HG03378 (cell line): ENCODE data around the gene CIB4.

Experiments
- ATAC-seq: cut with Tn5 transposase; IDR thresholded peaks from one replicate; pipeline ENCODE4 v1.9.1; 2021; ENCODE audit warnings: mild to moderate bottlenecking, moderate library complexity; ENCODE audit not compliant: unreplicated experiment

CIB4 gene

DNA sequence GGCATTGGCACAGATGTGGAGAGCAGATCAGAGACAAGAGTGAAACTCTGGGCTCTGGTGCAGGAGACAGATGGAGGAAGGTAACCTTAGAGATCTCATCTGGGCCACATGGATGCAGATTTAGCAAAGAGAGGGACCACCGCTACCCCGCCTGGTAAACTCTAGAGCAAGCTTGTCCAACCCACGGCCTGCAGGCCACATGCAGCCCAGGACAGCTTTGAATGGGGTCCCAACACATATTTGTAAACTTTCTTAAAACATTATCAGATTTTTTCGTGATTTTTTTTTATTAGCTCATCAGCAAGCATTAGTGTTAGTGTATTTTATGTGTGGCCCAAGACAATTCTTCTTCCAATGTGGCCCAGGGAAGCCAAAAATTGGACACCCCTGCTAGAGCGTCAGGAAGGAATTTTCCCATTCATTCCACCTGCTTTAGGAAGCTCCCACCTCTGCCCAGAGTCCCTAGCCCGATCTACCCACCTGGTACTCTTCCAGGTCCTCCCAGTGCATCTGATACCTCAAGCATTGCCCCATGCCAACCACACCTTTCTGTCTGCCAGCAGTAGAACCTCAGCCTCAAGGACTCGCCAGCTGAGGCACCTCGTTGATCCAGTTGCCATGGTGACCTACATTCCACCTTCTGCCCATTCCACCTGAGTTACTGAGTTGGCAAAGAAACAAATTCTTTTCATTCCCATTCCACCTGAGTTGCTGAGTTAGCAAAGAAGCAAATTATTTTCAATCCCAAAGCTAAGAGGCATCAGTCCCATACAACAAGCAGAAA lies at the start of gene CIB4:
CIB4 (minus strand) TSS at position 586 of the 784 bp plus-strand sequence; CDS start at position 534, 52 bp downstream.
- no peak for ATAC-seq

DNA sequence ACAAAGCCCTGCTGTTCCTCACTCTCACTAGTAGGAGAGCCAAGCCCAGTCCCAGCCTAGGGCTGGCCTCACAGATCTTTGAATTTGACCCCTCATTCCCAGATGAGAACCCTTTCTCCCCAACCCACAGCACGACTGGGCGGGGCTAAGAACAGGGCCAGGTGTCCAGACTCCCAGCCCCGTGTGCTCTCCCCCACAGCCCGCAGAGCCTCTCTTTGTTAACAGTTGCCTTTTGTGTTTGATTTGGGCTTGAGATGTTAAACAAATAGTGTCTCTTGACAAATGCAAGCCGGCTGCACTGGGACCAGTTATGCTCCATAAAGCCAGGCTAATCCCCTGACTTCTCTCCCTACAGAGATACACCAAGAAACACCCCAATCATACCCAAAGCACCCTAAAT lies 46.6 kb upstream of the CIB4 start:
- ATAC-seq, result no peak

GRCh38 chr2:26687328-26687727 lies 46.2 kb upstream of the CIB4 start:
- no peak for ATAC-seq

GRCh38 chr2:26685989-26686839 lies 45.0 kb upstream of the CIB4 start:
- ATAC-seq, result no peak

GRCh38 chr2:26685341-26685740 lies 44.2 kb upstream of the CIB4 start:
- no peak for ATAC-seq

GRCh38 chr2:26683583-26683982 lies 42.4 kb upstream of the CIB4 start:
- no peak for ATAC-seq

DNA sequence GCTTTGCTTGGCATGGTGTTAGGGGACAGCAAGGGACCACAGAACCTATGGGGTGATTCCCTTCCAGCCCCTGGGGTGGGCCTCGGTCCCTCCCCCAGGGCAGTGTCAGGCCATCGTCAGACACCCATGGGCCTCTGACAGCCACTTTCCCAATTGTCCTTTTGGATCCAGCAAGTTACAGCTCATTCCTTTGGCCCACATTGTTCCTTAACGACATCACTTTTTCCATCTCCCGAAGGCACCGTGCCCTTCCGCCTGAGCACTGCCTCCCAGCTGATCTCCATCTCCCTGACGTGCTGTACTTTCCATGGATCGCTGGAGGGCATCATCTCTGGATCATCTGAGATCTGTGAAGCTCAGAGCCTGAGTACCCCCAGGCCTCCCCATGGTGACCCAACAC lies 41.0 kb upstream of the CIB4 start:
- no peak for ATAC-seq

GRCh38 chr2:26681656-26682055 lies 40.5 kb upstream of the CIB4 start:
- no peak for ATAC-seq

- no peak for ATAC-seq
Measured at GRCh38 chr2:26679867-26680266, 38.7 kb upstream of the CIB4 start.

GRCh38 chr2:26678035-26678434 lies 36.9 kb upstream of the CIB4 start:
- no peak for ATAC-seq

DNA sequence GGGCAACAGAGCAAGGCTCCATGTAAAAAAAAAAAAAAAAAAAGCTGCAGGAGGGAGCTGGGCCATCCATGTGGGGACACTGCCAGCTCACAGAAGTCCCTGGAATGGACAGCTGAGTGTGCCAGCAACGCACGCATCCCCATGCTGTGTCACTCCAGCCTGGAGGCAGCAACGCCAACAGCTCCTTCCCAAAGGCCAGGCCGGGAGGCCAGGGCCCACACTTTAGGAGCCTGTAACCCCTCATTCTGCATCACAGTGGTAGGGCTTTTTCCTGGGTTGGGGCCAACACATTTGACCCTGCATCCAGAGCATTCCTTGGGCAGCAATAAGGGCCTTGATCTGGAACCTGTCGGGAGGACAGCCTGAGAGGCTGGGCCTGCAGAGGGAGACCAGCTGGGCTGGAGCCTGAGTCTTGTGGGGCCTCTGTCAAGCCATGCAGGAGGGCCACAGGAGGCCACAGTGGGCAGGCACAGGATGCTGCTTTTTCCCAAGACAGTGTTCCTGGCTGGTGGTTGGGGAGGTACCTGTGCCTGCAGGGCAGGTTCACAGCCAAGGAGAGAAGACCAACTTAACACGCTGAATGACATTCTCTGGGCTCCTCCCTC lies 34.6 kb upstream of the CIB4 start:
- no peak for ATAC-seq

- ATAC-seq, result no peak
Measured at GRCh38 chr2:26674771-26675170, 33.6 kb upstream of the CIB4 start.

DNA sequence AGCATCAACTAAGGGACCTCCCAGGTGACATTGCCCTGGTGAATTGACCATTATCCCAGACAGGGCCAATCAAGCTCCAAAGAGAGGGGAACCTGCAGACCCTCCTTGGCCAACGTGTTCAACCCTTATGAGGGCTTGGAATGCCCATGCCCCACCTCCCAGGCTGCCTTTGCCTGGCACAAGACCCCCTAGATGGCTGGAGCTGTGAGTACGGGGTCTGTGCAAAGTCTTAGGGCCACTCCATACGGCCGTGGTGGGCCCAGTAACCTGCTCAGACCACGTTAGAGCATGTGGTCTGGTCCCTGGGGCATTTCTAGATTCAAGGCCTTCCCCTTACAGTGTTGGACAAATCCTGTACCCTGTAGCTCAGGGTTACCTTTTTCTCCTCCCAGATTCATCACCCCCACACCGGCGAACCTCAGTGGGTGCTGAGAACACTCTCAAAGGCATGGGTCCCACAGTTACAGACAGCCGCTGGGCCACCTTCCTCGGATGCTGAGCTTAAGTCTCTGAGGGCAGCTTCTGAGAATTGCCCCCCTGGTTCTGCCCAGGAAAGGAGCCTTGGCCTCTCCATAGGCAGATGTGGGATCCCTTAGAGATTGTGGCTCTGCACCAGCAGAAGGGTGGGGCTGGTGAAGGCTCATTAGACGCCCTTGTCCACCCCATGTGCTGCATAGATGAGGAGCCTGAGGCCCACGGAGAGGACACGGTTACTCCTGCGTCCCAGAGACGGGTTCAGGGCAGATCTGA lies 33.0 kb upstream of the CIB4 start:
- ATAC-seq, result no peak

DNA sequence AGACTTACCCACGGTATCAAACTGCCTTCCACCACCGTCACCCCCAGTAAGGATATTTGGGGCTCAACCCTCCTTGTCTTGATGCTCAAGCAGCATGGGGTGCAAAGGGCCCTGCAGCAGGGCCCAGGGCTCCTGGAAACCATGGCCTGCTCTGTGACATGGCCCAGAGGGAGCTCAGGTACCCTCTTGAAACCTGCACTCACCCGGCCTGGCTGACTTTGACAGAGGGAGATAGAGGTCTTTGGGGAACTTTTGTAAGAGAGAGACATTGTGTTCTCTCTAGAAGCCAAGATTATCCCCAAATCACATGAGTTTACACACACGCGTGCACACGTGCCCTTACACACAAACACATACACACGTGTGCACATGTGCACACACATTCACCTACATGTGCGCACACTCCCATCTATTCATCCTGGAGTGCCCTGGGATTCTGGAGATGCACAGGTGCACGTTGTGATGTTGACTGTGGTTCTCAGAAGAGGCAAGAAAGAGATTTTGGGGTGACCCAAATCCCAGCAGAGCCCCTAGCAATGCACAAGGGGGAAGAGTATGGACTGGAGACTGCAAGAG lies 31.7 kb upstream of the CIB4 start:
- ATAC-seq, result no peak

- no peak for ATAC-seq
Measured at GRCh38 chr2:26672112-26672817, 31.1 kb upstream of the CIB4 start.

DNA sequence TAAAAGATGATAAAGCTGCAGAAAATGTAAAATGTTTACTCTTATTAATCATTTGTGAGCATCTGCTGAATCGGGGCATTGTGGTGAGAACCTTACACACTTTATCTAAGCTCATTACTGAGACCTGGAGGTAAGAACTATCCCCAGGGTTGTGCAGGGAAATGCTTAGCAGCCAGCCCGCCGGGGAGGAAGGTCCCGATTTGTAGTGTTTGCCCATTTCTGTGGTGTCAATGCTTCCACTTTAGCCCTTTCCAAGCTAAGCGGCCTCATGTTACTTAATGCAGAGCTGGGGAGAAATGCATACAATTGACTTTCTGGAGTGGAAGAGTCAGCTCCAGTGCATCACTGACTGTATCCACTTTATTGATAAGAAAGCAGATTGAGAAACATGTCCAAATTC lies 30.5 kb upstream of the CIB4 start:
- ATAC-seq, result no peak

DNA sequence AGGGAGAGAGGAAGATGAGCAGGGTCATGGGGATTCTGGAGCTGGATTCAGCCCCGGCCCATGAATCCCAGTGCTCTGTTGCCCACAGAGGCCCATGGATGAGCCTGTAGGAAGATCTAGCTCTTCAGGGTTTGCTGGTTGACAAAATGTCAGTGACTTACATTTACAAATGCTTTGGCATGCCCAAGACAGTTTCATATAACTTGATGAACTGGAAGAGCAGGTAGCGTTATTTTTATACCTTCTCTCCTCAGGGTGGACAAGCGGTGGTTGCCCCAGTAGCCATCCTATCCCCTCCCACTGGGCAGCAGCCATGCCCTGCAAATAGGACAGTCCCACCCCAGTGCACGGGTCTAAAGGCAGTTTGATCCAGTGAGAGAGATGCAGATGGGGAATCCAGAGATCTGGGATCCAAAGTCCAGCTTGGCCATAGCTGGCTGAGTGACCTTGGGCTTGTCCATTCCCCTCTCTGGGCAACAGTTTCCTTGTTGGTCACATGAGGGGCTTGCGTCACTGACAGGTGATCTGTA lies 29.8 kb upstream of the CIB4 start:
- ATAC-seq, result no peak

DNA sequence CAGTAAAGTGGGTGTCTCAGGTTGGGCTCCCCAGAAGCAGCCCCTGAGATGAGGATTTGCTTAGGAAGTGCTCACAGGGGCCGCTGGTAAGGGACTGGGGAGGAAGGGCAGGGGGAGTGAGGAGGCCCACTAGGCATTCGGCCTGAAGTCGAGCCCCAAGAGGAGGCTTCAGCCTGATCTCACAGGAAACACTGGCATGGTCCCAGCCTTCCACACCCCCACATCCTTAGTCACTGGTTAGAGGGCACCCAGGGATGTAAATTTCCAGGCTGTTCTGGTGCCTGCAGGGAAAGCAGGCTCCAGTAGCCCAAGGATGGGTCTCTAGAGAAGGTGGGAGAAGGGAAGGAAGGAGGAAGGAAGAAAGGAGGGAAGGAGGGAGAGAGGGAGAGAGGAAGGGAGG lies 29.0 kb upstream of the CIB4 start:
- ATAC-seq, result no peak

DNA sequence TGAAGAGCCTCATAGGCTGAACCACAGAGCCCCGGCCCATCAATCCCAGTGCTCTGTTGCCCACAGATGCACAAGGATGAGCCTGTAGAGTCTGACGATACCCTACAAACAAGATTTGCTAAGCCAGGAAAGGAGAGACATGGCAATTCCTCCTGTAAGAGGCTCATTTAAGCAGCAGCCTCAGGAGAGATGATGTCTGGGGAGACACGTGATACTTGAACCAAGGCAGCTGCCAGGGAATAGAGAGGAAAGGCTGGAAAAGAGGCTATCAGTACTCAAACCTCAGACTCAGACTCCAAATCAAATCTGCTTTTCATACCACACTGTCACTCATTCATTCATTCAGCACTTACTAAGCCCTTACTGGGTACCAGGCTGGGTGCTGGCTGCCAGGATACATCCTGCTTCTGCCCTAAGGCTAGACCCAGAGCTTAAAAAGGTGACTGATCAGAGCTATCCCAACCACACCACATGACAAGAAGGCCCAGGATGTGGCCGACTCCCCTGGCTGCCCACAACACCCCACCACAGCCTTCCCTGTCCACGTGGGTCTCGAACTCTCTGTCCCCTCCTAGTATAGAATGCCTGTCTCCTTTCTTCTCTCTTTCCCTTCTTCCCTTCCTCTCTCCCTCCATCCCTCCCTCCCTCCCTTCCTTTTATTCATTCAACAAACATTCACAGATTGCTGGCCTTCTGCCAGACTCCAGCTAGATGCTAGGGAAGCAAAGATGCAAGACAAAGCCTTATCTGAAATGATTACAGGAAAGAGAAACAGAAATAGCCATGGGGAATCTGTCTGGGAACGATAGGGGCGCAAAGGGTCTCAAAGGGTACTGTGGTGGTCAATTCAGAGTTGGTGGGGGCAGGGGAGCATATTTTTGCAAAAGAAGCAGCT lies 27.9 kb upstream of the CIB4 start:
- ATAC-seq, result no peak
